Keratinocyte (primary cell): ENCODE data around the gene LHX2.

Experiments used
- EZH2 ChIP-seq: IDR thresholded peaks from one replicate; pipeline ENCODE4 v1.6.1; 2012; ENCODE audit warnings: inconsistent platforms, mild to moderate bottlenecking, low read length, moderate library complexity
- TF ChIP-seq, protein P1 (sequence below), 3 experiments: IDR thresholded peaks in 1 of 3; conservative IDR thresholded peaks in 1 of 3; optimal IDR thresholded peaks in 1 of 3; 2 replicates in 2 of 3; 3 replicates in 1 of 3; pipeline versions ENCODE3 to v1.5.1; 2011; ENCODE audit warnings: low read length in 3 of 3, mild to moderate bottlenecking in 3 of 3, moderate library complexity in 2 of 3, control low read depth in 1 of 3, inconsistent platforms in 1 of 3; ENCODE audit not compliant: insufficient read depth in 2 of 3; ENCODE audit errors: extremely low read depth in 1 of 3

GRCh38 chr9:123975871-123976270 lies 35.7 kb upstream of the LHX2 start:
- TF ChIP-seq, protein P1, sequence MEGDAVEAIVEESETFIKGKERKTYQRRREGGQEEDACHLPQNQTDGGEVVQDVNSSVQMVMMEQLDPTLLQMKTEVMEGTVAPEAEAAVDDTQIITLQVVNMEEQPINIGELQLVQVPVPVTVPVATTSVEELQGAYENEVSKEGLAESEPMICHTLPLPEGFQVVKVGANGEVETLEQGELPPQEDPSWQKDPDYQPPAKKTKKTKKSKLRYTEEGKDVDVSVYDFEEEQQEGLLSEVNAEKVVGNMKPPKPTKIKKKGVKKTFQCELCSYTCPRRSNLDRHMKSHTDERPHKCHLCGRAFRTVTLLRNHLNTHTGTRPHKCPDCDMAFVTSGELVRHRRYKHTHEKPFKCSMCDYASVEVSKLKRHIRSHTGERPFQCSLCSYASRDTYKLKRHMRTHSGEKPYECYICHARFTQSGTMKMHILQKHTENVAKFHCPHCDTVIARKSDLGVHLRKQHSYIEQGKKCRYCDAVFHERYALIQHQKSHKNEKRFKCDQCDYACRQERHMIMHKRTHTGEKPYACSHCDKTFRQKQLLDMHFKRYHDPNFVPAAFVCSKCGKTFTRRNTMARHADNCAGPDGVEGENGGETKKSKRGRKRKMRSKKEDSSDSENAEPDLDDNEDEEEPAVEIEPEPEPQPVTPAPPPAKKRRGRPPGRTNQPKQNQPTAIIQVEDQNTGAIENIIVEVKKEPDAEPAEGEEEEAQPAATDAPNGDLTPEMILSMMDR (optimal IDR thresholded peaks at IDR 0.05 in 1 of 3, IDR thresholded peaks at IDR 0.05 in 1 of 3, conservative IDR thresholded peaks at IDR 0.05 in 1 of 3; ENCODE audit: extremely low read depth in 1 of 3, insufficient read depth in 2 of 3, low read length in 3 of 3), result no peak
- no peak for TF ChIP-seq EZH2
